ENCODE measurements around the gene TBC1D22A.

- TF ChIP-seq CTCF (IDR thresholded peaks at IDR 0.05) (no peak), POLR2A (IDR thresholded peaks at IDR 0.05) (no peak)
Observed at GRCh38 chr22:47132428-47132825, 370.0 kb downstream of the TBC1D22A start.
